Limb (tissue), 2 donors: ENCODE measurements around the gene ATAD5.
A peak's percentile ranks its signal among the peaks of the same experiment; 100 is the strongest.
"Not testable (repeated sequence)": the region's sequence is repeated elsewhere in the genome, so short reads cannot be mapped to it uniquely, and the experiment has no call there.

Experiments
- DNase-seq, 2 donors: peaks; one replicate each; pipeline ENCODE4 v3.0.0-alpha.2; 2016; ENCODE audit errors: extremely low spot score in 2 of 2

ATAD5 gene

GRCh38 chr17:30831663-30832437 lies at the start of gene ATAD5:
Gene ATAD5, plus strand, starts transcription at chr17:30831966. Its CDS starts 382 bp downstream, at chr17:30832348.
- peak; percentile 93 to 94 for DNase-seq

- DNase-seq: no peak
These were observed 49.6 kb upstream of the ATAD5 start for GRCh38 chr17:30782206-30782605.

- DNase-seq: no peak
These were observed 42.8 kb upstream of the ATAD5 start for GRCh38 chr17:30788918-30789317.

- DNase-seq: no peak
These were observed 41.5 kb upstream of the ATAD5 start for GRCh38 chr17:30790279-30790678.

- no peak for DNase-seq
These were observed 38.3 kb upstream of the ATAD5 start for GRCh38 chr17:30793282-30793977.

GRCh38 chr17:30794372-30794771 lies 37.4 kb upstream of the ATAD5 start:
- DNase-seq: no peak

- no peak for DNase-seq
These were observed 35.8 kb upstream of the ATAD5 start for GRCh38 chr17:30796016-30796415.

GRCh38 chr17:30801671-30802070 lies 30.1 kb upstream of the ATAD5 start:
- no peak for DNase-seq

GRCh38 chr17:30805944-30806456 lies 25.8 kb upstream of the ATAD5 start:
- DNase-seq: no peak

GRCh38 chr17:30807896-30808295 lies 23.9 kb upstream of the ATAD5 start:
- no peak for DNase-seq

- DNase-seq: no peak
These were observed 22.9 kb upstream of the ATAD5 start for GRCh38 chr17:30808785-30809286.

GRCh38 chr17:30809867-30810266 lies 21.9 kb upstream of the ATAD5 start:
- no peak for DNase-seq

- no peak for DNase-seq
These were observed 19.3 kb upstream of the ATAD5 start for GRCh38 chr17:30812218-30813177.

- DNase-seq: not testable (repeated sequence)
These were observed 17.5 kb upstream of the ATAD5 start for GRCh38 chr17:30814236-30814635.

GRCh38 chr17:30814860-30815259 lies 16.9 kb upstream of the ATAD5 start:
- not testable (repeated sequence) for DNase-seq

GRCh38 chr17:30816165-30816564 lies 15.6 kb upstream of the ATAD5 start:
- no peak for DNase-seq

- no peak for DNase-seq
These were observed 11.6 kb upstream of the ATAD5 start for GRCh38 chr17:30819971-30820705.

- DNase-seq: no peak
These were observed 9.7 kb upstream of the ATAD5 start for GRCh38 chr17:30821871-30822723.

GRCh38 chr17:30822919-30823318 lies 8.8 kb upstream of the ATAD5 start:
- DNase-seq: not testable (repeated sequence)

- DNase-seq: no peak
These were observed 8.3 kb upstream of the ATAD5 start for GRCh38 chr17:30823421-30823820.
